Measurements from ENCODE around the gene RILPL1.
"Not testable (repeated sequence)": the region's sequence is repeated elsewhere in the genome, so short reads cannot be mapped to it uniquely, and the experiment has no call there.

RILPL1 gene

DNA sequence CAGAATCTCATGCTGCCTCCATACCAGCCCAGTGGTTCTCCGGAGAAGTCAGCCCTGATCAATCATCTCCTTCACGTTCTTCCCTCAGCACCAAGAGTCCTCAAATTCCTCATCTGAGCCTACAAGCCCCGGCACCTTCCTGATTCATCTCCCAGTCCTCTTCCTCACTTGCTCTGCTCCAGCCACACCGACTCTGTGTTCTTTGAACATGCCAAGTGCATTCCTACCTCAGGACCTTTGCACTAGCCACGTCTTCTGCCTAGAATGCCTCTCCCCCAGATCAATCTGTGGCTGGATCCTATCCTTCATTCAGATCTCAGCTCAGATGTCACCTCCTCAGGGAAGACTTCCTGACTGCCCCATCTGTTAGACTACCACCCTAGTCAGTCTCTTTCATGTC lies 4.7 kb downstream of the RILPL1 start:
- no peak for DNase-seq

DNA sequence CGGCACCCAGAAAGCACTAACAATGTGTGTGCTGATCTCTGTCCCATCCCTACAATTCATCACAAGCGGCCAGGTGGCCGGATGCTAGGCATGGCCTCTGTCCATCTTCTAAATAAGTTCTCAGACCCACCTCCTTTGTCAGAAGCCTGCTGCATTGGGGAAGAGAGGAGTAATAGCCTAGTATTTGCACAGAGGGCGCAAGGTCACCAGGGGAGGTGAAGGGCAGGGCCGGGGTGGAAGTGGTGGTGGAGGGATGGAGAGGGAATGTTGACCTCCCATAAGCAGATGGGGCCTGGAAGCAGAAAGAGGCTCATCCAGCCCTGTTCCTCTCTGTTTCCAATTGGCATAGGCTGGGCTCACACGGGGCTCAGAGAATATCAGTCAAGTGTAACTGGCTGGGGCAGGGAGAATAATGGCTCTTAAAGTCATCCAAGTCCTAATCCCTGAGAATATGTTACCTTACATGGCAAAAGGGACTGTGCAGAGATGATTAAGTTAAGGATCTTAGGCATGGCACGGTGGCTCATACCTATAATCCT lies 6.9 kb downstream of the RILPL1 start:
- DNase-seq, result no peak

DNA sequence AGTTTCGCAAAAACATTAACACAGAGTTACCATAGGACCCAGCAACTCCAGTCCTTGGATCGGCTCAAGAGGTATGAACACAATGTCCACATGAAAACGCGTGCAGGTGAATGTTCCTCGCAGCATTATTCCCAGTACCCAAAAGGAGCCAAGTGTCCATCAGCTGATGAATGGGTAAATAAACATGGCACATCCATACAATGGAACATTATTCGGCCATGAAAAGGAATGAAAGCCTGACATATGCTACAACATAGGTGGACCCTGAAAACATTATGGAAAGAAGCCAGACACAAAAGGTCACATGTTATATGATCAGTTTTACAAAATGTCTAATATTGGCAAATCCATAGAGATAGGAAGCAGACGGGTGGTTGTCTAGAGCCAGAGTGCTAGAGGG lies 9.1 kb downstream of the RILPL1 start:
- DNase-seq, result no peak

DNA sequence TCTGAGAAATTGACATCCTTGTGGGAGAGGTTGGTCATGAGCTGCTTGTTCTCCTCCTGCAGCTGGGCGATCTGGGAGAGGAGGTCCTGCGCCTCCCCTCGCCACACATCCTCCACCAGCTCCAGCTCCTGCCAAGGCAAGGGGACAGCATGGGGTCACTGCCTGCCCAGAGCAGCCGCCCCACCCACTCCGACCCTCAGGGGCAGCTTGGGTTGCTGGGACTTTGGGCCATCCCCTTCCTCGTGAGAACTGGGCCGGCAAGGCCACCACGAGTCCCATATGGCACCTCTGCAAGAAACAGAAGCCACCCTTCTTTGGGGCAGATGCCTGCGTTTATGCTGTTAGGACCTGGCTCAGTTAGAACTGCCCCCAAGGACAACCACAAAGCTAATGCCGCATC lies 10.0 kb downstream of the RILPL1 start:
- no peak for DNase-seq

DNA sequence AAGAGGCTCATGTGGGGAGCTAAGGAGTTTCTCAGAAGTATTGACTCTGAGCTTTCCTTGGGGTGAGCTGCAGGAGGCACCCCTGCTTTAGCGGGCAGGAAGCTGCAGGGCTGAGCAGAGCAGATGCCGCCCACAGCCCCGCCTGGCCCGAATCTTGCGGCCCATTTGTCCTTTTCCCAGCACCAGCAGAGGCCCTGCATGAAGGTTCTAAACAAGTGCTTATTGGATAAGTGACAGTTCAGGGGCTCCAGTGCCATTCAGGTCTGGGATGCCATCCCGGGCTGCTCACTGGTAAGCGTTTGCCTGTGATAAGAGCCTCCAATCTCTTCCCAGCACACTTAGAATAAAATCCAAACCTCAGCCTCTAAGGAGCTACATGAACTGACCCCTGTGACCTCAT lies 11.4 kb downstream of the RILPL1 start:
- DNase-seq, result no peak

DNA sequence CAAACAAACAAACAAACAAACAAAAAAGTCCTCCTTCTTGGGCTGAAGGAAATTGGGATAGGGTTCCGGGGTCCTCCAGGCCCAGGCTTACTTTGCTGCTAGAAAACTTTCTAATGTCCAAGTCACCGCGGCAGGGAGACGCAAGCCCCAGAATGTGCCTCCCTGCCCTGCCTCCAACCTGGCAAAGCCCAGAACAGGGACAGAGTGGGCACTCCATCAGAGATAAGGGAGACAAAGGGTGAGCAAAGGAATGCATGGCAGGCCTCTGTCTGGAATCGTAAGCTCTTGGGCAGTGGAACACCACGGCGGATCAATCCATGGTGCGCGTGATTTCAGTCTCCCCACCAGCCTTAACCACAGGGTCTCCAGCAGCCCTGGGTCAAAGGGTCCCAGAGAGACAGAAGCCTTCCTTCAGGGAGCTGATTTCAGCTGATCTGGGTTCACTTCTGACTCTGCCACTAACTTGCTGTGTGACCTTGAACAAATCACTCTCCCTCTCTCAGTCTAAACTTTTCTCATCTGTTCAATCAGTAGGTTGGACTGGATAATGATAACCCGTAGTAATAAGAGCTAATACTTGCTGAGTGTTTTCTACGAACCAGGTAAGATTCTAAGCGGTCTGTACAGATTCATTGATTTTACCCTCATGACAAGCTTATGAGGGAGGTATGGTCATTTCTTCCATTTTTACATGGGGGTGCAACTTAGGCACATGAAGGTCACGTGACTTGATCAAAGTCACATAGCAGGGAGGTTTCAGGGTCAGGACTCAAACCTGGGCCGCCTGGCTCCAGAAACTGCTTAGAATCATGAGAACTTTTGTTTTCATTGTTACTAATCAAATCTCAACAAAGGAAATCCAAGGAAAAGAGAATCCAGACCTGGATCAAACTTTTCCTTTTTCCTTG lies 12.7 kb downstream of the RILPL1 start:
- DNase-seq, result no peak

DNA sequence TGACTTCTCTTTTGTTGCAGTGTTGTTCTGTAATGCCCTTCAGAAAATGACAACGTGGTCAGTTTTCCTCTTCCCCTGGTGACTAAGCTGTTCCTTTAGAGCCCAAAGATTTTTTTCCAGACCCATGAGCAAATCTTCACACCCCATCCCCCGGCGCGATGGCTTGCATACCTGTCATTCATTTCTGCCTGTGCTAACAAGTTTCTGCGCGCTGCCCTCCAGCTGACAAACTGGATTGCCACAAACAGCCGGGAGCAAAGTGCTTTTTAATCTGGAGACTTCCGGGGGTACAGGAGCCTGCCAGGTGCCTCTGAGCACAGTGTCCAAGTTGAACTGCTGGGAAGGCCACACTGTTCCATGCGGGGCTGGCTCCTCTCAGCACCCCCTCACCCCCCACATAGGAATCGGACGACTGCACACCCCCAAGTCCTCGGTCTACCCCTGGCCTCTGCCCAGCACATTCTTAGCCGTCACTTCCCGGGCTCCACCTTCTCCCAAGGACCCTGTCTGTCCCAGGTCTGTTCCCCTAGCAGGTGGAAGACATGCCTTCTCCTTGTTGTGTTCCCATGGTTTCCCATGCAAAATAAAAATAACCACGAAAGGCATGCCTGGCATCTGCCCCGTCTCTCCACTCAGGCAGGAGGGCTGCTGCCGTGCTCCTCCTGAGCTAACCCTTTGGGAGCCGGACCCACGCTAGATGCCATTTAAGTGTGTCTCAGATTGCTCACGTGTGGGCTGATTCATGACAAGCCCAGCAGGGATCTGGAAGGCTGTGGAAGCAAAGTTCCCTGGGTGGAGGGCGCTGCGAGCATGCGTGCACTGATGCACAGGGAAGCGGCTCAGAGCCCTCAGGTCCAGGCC lies 14.1 kb downstream of the RILPL1 start:
- DNase-seq, result no peak

DNA sequence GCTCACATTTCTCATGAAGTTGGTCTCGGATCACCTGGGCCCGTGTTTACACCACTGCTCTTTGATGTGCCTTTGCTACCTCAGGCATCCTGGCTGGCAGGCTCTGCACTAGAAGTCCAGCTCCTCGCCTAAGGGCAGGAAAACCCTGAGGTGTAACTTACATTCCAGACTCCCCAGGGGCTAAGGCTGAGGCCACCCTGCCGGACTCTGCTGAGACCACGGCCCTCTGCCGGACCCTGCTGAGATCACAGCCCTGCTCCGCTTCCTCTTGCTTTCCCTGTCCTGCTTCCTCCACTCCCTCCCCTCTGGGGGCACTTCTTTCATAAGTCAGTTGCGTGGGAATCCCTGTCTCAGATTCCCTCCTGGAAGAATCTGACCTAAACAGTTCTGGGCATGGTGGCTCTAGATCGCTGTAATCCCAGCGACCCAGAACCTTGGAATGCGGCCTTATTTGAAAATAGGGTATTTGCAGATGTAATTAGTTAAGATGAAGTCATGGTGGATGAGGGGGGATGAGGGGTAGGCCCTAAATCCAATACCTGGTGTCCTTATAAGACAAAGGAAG lies 17.2 kb downstream of the RILPL1 start:
- no peak for DNase-seq

DNA sequence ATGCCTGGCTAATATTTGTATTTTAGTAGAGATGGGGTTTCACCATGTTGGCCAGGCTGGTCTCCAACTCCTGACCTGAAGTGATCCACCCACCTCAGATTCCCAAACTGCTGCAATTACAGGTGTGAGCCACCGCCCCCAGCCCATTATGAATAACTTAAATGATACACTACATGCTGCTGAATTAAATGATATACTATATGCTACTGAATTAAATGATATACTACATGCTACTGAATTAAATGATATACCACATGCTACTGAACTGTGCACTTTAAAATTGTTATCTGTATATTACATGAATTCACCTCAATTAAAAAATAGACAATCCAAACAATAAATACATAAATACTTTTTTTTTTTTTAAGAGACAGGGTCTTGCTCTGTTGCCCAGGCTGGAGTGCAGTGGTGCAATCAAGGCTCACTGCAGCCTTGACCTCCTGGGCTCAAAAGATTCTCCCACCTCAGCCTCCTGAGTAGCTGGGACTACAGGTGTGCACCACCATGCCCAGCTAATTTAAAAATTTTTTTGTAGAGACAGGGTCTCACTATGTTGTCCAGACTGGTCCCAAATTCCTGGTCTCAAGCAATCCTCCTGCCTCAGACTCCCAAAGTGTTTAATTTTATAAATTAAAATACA lies 18.8 kb downstream of the RILPL1 start:
- not testable (repeated sequence) for DNase-seq

DNA sequence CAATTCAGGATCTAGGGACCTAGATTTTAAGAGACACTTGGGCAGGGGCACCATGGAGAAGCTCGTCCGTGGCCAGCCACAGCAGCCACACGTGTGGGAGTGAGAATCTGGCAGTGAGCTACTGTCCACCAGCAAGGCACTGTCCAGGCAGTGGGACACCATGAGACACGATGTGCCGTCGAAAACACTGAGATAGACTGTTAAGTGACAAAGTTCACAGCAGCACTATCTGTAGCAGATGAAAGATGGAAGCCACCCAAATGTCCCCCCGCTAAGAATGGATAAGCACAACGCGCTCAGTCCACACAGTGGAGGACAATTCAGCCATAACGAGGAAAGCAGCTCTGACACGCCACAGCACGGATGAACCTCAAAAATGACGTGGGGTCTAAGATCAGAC lies 19.7 kb downstream of the RILPL1 start:
- DNase-seq, result no peak

DNA sequence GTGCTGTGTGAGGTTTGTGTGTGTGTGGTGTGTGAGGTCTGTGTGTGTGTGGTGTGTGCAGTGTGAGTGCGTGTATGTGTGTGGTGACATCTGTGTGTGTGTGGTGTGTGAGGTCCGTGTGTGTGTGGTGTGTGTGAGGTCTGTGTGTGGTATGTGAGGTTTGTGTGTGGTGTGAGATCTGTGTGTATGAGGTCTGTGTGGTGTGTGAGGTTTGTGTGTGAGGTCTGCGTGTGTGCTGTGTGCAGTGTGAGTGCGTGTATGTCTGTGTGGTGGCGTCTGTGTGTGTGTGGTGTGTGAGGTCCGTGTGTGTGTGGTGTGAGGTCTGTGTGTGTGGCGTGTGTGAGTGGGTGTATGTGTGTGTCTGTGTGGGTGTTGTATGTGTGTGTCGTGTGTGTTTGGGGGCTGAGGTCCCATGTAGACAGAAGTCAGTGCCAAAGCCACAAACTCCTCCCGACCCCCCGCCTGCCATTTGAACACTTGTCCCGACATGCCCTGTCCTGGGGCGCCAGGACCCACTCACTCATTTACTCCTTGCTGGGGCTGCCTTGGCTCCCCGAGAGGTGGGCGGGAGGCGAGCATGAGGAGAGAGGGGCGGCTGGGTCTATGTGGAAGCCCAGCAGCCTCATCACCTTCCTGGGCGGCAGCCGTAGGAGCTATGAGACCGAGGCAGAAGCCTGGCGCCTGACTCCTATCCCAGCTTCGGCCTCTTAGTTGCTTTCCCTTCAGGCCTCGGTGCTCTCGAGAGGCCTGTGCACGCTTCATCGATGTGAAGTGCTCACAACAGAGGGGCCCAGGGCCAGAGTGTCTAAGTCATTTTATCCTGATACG lies 20.5 kb downstream of the RILPL1 start:
- DNase-seq, result no peak

DNA sequence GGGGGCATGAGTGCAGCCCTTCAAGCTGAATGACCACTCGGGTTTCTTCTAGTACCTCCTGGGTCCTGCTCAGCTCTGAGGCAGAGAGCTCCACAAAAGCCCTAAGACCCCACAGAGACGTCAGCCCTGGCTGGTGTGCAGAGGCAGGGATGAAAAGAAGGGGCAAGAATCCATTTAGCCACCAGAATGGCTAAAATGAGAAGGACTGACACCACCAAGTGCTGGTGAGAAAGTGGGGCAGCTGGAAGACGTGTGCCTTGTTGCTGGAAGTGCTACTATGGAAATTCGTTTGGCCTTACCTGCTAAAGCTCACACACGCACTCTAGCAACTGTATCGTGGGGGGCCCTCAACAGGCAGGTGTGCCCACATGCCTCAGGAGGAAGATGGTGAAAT lies 26.7 kb downstream of the RILPL1 start:
- no peak for DNase-seq

DNA sequence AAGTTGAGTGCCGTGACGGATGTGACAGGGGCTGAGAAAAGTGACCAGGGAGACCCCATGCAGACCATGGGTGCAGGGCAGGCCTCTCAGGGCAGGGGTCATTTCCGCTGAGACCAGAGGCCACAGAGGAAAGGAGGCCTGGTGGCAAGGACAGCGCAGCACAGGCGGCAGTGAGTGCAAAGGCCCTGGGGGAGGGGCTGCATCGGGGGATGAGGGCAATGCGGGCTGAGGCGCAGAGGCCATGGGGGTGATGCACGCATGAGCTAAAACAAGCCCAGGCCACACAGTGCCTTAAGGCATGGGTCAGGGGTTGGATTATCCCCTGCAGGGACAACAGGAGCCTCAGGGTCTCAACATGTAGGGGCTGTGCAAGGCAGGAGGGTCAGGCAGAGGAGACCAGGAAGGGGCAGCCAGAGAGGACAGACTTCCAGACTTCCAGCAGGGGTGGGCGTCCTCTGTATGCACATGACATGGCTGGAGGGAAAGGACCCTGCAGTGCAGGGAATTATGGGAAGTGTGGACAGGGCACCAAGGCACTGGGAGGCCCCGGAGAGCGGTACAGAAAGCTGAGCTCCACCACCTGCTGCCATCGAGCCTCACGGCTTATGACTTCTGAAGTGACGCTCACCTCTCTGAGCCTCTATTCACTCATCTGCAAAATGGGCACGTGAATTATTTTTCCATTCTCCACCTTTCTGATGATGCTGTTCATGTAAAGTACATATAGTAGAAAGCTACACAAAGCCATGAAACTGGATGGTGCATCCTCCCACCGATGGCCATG lies 27.3 kb downstream of the RILPL1 start:
- DNase-seq, result no peak

DNA sequence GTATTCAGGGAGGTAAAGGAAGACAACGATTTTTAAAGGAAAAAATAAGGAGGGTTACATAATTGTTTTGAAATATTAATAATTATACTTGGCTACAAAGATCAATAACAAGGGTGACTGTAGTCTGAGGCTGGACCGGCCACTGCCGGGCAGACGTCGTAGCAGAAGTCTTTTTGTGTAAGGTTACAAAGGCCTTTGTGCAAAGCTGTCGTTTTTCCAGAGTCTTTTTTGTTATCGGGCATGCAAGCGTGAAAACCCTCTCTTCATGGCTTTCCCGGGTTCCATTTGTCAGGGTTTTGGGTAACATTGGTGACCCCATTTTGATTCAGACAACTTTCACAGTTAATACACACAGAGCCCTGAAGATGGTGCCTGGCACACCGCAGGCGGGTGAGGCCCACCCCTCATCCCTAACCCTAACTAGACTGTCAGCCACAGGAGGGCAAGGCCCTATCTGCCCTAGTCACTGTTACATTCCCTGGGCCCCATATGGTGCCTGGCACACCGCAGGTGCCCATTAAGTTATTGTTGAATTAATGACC lies 31.3 kb downstream of the RILPL1 start:
- DNase-seq, result no peak

DNA sequence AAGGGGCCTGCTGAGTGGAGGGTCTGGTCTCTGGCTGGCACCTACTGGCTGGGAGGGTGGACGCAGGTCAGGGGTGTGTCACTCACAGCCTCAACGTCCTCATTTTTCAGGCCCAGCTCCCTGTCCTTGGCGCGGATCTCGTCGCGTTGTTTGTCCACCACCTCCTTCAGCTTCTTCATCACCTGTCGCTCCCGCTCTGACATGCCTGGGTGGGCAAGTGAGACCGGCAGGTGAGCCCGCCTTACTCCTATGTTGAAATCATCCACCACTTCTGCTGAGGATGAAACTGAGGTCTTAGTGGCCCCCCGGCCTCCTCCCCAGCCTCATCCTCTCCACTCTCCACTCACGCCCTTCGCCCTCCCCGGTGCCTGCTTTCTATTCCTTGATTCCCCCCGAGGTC lies 34.2 kb downstream of the RILPL1 start:
- DNase-seq, result no peak

DNA sequence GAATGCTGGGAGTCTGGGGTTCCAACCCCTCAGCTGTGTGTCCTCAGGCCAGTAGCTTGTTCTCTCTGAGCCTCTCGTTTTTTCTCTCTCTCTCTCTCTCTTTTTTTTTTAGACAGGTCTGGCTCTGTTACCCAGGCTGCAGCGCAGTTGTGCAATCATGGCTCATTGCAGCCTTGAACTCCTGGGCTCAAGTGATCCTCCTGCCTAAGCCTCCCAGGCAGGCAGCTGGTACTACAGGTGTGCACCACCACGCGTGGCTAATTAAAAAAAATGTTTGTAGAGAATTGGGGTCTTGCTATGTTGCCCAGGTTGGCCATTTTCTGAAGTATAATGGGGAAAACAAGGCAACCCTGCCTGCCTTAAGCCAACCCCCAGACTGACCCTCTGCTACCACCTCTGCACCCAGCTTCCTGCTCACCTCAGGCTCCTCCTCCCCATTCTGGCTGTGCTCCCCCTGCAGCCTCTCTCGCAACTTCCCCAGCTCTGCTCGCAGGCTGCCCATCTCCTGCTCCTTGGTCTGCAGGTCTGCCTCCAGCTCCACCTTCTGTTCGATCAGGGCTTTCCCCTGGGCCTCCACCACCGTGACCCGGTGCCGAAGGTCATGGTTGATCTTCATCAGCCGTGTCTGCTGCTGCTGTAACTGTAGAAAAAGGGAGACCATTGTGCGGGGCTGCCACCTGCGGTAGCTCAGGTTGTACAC lies 35.2 kb downstream of the RILPL1 start:
- DNase-seq, result no peak

DNA sequence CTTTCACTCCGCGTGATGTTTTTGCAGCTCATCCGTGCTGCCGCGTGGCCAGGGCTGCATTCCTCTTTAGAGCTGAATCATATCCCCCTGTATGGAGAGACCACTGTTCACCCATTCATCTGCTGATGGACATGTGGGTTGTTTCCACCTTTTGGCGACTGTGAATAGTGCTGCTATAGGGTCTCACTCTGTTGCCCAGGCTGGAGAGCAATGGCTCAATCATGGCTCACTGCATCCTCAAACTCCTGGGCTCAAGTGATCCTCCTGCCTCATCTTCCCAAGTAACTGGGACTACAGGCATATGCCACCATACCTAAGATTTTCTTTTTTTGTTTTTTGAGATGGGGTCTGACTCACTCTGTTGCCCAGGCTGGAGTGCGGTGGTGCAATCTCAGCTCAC lies 36.5 kb downstream of the RILPL1 start:
- no peak for DNase-seq

DNA sequence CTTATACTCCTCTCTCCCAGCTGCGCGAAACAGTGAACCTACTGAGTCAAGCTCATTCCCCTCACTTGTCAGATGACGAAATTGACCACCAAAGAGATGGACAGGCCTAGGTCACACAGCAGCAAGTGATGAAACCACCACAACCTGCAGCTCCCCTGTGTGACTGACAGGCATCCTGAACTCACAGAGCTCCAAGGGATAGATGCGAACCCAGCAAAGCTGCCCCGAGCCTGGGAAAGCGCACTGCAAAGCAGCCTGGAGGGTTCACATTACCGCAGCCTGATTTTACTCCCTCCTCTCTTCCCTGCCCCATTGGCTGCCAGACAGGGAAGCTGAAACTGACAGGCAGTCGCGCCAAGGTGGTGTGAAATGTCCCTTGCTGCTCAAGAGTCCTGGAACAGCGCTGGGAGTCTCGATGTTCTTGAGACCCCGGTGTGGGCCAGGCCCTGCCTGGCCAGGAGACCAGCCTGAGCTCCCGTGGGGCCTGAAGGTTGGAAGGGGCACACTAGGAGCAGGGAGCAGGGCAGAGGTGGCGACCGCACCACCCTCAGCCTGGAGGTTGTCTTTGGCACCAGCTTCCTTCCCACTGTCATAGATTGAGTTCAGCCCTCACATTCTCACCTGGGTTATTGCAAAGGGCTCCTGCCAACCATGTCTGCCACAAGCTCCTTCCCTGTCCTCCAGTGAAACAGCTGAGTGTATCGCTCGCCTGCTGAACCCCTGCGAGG lies 39.2 kb downstream of the RILPL1 start:
- DNase-seq, result no peak

DNA sequence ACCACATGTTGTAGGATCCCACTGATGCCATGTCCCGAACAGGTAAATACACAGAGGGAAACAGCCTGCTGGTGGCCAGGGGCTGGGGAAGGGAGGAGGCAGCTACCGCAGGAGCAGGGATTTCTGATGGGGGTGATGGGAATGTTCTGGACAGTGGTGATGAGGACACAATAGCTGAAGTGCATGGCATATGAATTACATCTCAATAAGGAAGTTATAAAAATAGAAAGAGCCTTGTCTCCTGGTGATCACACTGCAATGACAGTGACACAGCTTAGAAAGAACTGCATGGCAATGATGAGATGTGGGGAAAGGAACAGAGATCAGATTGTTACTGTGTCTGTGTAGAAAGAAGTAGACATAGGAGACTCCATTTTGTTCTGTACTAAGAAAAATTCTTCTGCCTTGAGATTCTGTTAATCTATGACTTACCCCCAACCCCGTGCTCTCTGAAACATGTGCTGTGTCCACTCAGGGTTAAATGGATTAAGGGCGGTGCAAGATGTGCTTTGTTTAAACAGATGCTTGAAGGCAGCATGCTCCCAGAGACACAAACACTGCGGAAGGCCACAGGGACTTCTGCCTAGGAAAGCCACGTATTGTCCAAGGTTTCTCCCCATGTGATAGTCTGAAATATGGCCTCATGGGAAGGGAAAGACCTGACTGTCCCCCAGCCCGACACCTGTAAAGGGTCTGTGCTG lies 41.0 kb downstream of the RILPL1 start:
- DNase-seq, result not testable (repeated sequence)

Data from activated CD8-positive, alpha-beta memory T cell treated with anti-CD3 and anti-CD28 coated beads, Interleukin-2, amount 50 U/mL, for 48 hours (primary cell).